ENCODE results near the gene MECP2.
"Not testable (repeated sequence)": the region's sequence is repeated elsewhere in the genome, so short reads cannot be mapped to it uniquely, and the experiment has no call there.

The MECP2 gene

DNA sequence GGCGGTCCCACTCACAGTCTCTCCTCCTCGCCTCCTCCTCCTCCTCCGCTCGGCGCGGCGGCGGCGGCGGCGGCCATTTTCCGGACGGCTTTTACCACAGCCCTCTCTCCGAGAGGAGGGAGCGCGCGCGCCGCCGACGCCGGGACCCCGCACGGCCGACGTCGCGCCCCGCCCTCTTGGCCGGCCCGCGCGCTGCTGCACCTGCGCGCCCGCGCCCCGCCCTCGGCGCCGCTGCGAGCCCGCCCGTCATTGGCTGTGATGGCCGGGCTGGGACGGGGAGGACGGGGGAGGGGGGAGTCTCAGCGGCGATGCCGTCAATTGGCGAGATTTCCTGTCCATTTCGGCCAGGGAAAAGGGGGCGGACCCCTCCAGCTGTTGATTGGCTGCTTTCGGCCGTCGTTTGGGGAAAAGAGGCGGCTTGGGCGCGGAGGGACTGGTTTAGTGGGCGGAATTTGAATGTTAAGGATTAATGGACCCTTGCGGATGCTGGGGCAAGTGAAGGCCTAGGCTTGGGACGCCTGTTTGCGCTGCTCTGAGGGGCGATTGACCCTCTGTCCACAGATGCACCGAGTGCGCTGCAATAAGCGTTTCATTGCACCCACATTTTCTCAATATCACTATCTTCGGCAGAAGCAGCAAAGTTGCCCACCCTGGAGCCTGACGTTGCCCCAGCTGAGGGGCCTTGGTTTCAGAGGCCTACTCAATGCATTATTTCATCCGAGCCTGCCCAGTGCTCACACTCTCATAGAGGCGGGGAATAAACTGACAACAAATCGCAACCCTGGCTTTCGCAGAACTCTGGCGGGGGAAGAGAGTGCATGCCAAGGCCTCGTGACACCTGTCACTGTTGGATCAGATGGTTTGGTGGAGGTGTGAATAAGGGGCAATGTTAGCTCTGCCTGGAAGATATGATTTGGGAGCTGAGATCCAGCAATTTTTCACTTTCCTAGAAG is at the start of gene MECP2:
Gene MECP2, minus strand, starts transcription at position 129 of the 953 bp plus-strand sequence.
- DNase-seq: peak; percentile 90

- DNase-seq: not testable (repeated sequence)
Observed at GRCh38 chrX:154144010-154144409, 46.5 kb upstream of the MECP2 start, which contains the start of gene OPN1LW. Gene OPN1LW, plus strand, starts transcription at chrX:154144243. Its CDS starts 41 bp downstream, at chrX:154144284.

GRCh38 chrX:154142950-154143745 is 45.6 kb upstream of the MECP2 start:
- no peak for DNase-seq

DNA sequence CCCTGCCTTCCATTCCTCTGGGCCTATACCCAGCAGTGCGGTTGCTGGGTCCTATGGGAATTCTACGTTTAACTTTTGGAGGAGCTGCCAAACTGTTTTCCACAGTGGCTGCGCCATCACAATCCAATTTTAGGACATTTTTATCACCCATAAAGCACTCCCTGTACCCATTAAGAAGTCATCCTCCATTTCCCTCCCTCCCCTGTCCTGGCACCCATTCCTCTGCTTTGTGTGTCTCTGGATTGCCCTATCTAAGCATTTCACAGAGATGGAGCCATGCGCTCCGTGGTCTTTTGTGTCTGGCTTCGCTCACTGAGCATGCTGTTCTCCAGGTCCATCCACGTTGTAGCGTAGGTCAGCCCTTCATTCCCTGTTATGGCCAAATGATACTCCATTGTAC is 44.9 kb upstream of the MECP2 start:
- DNase-seq: no peak

DNA sequence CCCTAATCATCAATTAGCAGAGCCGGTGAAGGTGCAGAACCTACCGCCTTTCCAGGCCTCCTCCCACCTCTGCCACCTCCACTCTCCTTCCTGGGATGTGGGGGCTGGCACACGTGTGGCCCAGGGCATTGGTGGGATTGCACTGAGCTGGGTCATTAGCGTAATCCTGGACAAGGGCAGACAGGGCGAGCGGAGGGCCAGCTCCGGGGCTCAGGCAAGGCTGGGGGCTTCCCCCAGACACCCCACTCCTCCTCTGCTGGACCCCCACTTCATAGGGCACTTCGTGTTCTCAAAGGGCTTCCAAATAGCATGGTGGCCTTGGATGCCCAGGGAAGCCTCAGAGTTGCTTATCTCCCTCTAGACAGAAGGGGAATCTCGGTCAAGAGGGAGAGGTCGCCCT is 43.2 kb upstream of the MECP2 start:
- no peak for DNase-seq

- no peak for DNase-seq
Observed at GRCh38 chrX:154140206-154140605, 42.7 kb upstream of the MECP2 start.

DNA sequence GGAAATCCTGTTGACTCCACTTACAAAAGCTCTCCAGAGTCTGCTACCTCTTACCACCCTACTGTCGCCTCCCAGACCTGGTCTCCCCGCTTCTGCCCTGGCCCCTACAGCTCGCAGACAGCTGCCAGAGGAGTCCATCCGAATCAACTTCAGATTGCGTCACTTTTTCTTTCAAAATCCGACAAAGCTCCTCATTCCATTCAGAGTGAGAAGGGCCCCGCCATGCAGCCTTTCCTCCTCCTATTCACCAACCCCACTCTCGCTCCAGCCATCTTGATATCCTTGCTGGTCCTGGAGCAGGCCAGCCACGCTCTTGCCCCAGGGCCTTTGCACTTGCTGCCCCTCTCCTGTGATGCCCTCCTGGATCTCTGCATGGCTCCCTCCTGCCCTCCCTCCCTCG is 41.3 kb upstream of the MECP2 start:
- DNase-seq: no peak

- peak; percentile 39 for DNase-seq
Observed at GRCh38 chrX:154136627-154137161, 39.2 kb upstream of the MECP2 start.

DNA sequence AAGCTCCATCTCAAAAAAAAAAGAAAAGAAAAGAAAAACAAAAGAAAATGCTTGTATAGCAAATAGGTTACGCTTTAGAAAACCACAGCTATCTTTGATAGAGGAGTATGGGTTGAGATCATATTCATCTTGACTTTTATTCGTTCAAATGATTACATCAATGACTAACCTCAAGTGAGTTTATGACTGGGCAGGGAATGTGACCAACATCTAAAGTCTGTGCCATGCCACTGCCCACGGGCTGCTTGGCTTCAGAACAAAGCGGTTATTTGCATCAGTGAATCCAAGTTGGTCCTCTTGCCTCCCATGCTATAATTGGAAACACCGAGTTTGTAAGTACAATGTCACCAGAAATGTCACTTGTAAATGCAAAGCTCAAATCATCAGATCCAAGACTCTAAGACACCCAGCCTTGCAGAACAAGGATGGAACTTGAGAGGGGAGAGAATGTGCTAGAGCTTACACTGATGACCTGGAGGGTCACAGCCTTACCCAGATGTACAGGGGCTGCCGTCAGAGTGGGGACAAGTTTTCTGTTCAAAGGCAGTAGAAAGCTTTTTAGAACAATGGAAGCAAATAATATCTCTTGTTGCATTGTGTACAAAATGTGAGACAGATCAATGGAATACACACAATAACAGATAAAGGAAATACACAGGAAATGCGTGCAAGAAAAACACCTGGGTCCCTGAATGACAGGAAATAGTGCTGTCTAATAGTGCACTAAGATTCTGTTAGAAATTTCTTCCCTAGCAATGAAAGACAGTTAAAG is 38.1 kb upstream of the MECP2 start:
- DNase-seq: no peak

DNA sequence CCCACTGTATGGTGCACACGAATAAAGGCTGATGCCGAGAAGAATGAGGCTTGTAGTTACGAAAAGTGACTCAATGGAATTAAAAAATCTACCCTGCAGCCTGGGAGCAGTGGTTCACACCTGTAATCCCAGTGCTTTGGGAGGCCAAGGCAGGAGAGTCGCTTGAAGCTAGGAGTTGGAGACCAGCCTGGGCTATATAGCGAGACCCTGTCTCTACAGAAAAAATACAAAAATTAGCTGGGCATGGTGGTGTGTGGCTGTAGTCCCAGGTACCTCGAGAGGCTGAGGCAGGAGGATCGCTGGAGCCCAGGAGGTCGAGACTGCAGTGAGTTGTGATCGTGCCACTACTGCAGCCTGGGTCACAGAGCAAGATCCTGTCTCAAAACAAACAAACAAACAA is 34.8 kb upstream of the MECP2 start:
- no peak for DNase-seq

DNA sequence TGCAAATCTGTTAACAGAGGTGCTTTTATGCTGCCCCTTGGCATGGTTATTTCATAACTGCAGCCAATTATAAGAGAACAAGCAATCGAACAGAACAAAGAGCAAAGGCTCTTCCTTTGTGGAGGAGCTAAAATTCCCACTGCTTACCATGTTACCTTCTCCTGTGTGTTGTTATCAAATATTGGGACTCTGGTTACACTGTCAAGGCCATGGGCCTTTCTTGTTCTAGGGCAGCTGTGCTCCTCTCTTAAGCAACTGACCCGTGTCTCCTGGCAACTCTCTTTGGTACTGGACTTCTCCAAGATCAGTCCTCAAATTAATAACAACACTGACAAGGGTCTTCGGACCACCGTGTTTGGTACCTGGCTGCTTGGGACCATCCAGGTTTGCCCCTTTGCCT is 34.4 kb upstream of the MECP2 start:
- DNase-seq: no peak

- no peak for DNase-seq
Observed at GRCh38 chrX:154126101-154126500, 28.6 kb upstream of the MECP2 start.

- DNase-seq: no peak
Observed at GRCh38 chrX:154125391-154126040, 28.0 kb upstream of the MECP2 start.

DNA sequence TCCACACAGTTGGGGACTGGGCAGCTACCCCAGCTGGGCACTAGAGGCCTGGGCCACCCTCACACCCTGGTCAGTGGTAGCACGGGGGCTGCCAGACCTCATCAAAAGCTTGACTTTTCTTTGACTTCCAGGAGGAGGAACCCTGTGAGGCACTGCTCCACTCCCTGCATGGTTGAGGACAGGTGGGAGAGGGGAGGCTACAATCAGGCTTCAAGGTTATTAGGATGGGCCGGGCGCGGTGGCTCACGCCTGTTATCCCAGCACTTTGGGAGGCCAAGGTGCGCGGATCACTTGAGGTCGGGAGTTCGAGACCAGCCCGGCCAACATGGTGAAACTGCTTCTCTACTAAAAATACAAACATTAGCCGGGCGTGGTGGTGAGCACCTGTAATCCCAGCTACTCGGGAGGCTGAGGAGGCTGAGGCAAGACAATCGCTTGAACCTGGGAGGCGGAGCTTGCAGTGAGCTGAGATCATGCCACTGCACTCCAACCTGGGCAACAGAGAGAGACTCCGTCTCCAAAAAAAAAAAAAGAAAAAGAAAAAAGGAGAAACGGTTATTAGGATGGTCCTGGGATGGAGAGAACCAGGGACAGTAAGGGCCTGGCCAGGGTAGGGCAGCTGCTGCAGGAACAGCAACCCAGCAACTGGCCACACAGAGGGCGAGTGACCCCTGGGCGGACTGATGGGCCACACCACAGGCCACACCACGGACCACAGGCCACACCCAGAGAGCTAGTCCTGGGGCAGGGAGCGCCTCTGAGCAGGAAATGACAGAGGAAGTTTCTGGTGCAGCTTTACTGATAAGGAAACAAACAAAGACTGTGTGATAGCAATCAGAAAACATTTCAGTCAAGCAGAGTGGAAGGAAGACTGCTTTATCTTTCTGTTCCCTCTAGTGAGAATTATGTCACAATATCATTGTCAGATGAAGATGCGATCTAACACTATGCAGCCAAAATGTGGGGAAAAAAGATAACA is 26.0 kb upstream of the MECP2 start:
- DNase-seq: no peak

GRCh38 chrX:154121961-154122360 is 24.4 kb upstream of the MECP2 start:
- DNase-seq: no peak

GRCh38 chrX:154121207-154121606 is 23.7 kb upstream of the MECP2 start:
- DNase-seq: no peak

GRCh38 chrX:154120567-154120966 is 23.1 kb upstream of the MECP2 start:
- no peak for DNase-seq

DNA sequence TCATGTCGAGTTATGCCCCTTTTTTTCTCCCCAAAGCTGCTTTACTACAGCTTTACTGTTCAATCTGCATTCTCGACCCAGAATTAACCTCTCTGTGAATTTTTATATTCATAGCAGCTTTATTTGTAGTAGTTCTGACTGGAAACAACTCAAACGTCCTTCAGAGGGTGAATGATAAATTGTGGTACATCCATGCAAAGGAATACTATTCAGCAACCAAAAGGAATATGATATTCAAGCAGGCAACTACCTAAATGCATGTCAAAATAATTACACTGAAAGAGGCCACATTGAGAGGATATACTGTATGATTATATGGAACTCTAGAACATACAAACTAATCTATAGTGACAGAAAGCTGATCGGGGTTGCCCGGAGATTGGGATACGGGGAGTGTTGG is 20.0 kb upstream of the MECP2 start:
- DNase-seq: no peak

DNA sequence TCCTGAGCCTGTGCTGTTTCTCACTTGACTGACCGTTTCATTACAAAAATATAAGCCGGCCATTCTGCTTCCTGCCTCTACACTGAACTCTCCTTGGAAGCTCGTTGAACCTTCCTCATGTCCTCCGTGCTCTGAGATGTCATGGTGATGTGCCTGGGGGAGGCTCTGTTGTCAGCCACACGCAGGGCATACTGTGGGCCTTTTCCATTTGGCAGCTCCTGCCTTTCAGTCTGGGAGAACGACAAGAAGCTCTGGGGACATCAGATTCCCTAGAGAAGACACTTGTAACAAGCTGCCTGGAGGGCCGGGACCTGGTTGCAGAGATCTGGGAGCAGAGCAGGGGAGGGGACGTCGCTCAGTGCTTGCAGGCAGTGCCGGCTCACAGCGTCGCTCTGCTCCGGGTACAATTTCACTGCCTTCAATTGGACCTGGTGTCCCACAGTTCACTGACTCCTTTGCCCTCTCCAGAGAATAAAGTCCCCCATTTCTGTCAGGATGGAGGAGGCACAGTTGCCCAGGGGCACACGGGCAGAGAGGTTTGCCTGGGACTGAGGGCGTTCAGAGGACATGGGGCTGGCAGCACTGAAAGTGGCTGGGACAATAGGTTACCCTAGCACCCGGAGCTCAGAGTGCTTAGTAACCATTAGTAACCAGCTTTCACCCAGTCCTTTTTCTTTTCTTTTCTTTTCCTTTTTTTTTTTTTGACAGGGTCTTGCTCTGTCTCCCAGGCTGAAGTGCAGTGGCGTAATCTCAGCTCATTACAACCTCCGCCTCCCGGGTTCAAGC is 19.1 kb upstream of the MECP2 start:
- DNase-seq: no peak

DNA sequence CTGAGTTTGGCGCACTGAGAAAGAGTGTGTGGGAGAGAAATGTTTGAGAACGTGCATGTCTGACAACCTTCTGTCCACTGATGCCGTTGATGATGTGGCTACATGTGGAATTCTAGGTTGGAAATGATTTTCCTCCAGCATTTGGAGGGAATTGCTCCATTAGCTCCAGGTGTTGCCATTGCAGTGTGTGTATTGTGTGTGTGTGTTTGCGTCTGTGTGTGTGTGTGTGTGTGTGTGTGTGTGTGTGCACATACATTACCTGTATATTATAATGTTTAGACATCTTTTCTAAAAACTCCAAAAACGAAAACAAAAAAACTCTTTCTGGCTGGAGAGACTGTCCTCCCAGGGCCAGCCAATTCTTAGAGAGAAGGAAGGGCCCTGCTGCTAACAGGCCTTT is 18.2 kb upstream of the MECP2 start:
- DNase-seq: no peak

Data from NCI-H1694 (cell line).